ENCODE data around the gene MAP3K14.

DNA sequence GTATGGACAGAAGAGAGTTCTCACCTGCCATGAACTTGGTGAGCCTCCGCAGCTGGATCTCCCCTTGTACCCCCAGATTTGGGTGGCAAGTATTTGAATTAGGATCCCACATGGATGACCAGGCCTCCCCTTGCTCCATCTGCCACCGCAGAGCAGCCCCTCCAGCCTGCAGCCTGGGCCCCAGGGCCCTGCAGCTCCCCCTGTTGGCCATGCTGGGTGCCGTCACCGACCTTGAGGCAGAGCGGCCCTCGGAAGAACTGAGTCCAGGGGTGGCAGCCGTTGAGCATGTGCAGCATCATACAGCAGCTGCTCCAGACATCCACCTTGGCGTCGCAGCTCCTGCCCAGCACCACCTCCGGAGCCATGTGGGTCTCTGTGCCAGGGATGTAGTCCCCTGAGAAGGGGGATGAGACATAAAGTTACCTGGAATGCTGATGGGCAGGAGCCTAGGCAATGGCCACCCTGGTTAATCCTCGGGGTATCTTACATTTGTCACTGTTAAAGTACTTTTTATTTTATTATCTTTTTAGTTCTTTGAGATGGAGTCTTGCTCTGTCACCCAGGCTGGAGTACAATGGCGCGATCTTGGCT, 45.9 kb downstream of the MAP3K14 start:
- TF ChIP-seq RAD21 (IDR thresholded peaks at IDR 0.05) = no peak
- peak; percentile 18 for TF ChIP-seq CTCF (IDR thresholded peaks at IDR 0.05; ENCODE audit: low read depth, low read length, missing input control)
- no peak for TF ChIP-seq EGR1 (IDR thresholded peaks at IDR 0.05; ENCODE audit: low read depth in 2 of 2)
- no peak for TF ChIP-seq MAX (IDR thresholded peaks at IDR 0.05)
- TF ChIP-seq, protein P1, sequence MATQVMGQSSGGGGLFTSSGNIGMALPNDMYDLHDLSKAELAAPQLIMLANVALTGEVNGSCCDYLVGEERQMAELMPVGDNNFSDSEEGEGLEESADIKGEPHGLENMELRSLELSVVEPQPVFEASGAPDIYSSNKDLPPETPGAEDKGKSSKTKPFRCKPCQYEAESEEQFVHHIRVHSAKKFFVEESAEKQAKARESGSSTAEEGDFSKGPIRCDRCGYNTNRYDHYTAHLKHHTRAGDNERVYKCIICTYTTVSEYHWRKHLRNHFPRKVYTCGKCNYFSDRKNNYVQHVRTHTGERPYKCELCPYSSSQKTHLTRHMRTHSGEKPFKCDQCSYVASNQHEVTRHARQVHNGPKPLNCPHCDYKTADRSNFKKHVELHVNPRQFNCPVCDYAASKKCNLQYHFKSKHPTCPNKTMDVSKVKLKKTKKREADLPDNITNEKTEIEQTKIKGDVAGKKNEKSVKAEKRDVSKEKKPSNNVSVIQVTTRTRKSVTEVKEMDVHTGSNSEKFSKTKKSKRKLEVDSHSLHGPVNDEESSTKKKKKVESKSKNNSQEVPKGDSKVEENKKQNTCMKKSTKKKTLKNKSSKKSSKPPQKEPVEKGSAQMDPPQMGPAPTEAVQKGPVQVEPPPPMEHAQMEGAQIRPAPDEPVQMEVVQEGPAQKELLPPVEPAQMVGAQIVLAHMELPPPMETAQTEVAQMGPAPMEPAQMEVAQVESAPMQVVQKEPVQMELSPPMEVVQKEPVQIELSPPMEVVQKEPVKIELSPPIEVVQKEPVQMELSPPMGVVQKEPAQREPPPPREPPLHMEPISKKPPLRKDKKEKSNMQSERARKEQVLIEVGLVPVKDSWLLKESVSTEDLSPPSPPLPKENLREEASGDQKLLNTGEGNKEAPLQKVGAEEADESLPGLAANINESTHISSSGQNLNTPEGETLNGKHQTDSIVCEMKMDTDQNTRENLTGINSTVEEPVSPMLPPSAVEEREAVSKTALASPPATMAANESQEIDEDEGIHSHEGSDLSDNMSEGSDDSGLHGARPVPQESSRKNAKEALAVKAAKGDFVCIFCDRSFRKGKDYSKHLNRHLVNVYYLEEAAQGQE (IDR thresholded peaks at IDR 0.05) = no peak
- no peak for TF ChIP-seq YY1 (IDR thresholded peaks at IDR 0.05)
- no peak for TF ChIP-seq FOXA1 (IDR thresholded peaks at IDR 0.05)
- TF ChIP-seq SP1 (IDR thresholded peaks at IDR 0.05) = no peak
- no peak for TF ChIP-seq GABPA (IDR thresholded peaks at IDR 0.05 in 1 of 2, conservative IDR thresholded peaks at IDR 0.05 in 1 of 2)
- TF ChIP-seq RXRA (IDR thresholded peaks at IDR 0.05) = no peak
- TF ChIP-seq JUND (IDR thresholded peaks at IDR 0.05) = no peak
- TF ChIP-seq, protein P2, sequence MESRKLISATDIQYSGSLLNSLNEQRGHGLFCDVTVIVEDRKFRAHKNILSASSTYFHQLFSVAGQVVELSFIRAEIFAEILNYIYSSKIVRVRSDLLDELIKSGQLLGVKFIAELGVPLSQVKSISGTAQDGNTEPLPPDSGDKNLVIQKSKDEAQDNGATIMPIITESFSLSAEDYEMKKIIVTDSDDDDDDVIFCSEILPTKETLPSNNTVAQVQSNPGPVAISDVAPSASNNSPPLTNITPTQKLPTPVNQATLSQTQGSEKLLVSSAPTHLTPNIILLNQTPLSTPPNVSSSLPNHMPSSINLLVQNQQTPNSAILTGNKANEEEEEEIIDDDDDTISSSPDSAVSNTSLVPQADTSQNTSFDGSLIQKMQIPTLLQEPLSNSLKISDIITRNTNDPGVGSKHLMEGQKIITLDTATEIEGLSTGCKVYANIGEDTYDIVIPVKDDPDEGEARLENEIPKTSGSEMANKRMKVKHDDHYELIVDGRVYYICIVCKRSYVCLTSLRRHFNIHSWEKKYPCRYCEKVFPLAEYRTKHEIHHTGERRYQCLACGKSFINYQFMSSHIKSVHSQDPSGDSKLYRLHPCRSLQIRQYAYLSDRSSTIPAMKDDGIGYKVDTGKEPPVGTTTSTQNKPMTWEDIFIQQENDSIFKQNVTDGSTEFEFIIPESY (IDR thresholded peaks at IDR 0.05) = no peak

All from liver (tissue), 3 donors.